Heart left ventricle (tissue), 16 donors: Measurements from ENCODE around the gene DDX56. TPM values are rescaled to one million over a fixed set of nuclear protein-coding genes. Genes with fewer than 3 reads are reported as not detected.

Source experiments
- ATAC-seq, 4 donors: fragments of 200-7000 bp; cut with Tn5 transposase; one replicate each; pipeline ENCODE4 v1.9.1; 2020 to 2022; ENCODE audit warnings: moderate library complexity in 4 of 4, mild to moderate bottlenecking in 3 of 4, moderate number of reproducible peaks in 1 of 4
- DNase-seq, 5 donors: peaks; one replicate each; pipeline ENCODE4 v3.0.0-alpha.2; 2020
- H3K27ac ChIP-seq, 12 donors: fragments of 200-600 bp; sonication (generic) in 4 of 12; one replicate each; pipeline versions ENCODE4 v1.5.0 to v1.8.0; 2016 to 2022; ENCODE audit warnings: mild to moderate bottlenecking in 2 of 12
- H3K27me3 ChIP-seq, 9 donors: fragments of 200-600 bp; sonication (generic) in 2 of 9; one replicate each; pipeline versions ENCODE4 v1.5.1 to v1.8.0; 2016 to 2022; ENCODE audit warnings: mild to moderate bottlenecking in 3 of 9
- H3K36me3 ChIP-seq, 9 donors: fragments of 200-600 bp; sonication (generic) in 2 of 9; one replicate each; pipeline versions ENCODE4 v1.5.0 to v1.8.0; 2018 to 2022; ENCODE audit warnings: mild to moderate bottlenecking in 2 of 9
- H3K4me1 ChIP-seq, 12 donors: fragments of 200-600 bp; sonication (generic) in 4 of 12; one replicate each; pipeline versions ENCODE4 v1.5.0 to v1.8.0; 2016 to 2022; ENCODE audit warnings: mild to moderate bottlenecking in 3 of 12
- H3K4me3 ChIP-seq, 12 donors: fragments of 200-600 bp; sonication (generic) in 4 of 12; one replicate each; pipeline versions ENCODE4 v1.5.0 to v1.8.0; 2017 to 2022; ENCODE audit warnings: mild to moderate bottlenecking in 9 of 12, moderate library complexity in 4 of 12
- H3K9me3 ChIP-seq, 12 donors: fragments of 200-600 bp; sonication (generic) in 4 of 12; one replicate each; pipeline versions ENCODE4 v1.5.0 to v1.8.0; 2016 to 2022; ENCODE audit warnings: mild to moderate bottlenecking in 1 of 12
- CTCF ChIP-seq, 12 donors: fragments of 200-600 bp; sonication (generic) in 4 of 12; IDR thresholded peaks; one replicate each; pipeline versions ENCODE4 v1.5.0 to v1.8.0; 2018 to 2022; ENCODE audit warnings: antibody characterized with exemption in 12 of 12, mild to moderate bottlenecking in 5 of 12
- POLR2A ChIP-seq, 2 donors: fragments of 450-650 bp; IDR thresholded peaks; one replicate each; pipeline ENCODE4 v1.6.1; 2017; ENCODE audit warnings: antibody characterized with exemption in 2 of 2, mild to moderate bottlenecking in 2 of 2, moderate library complexity in 2 of 2
- WGBS, 4 donors: extraction: QIAGEN DNeasy Blood & Tissue Kit in 2 of 4; methylation state at CpG; one replicate each; pipeline versions ENCODE4 v1.1.5 to v1.1.7; 2013 to 2018; 5-methylcytosine and 5-hydroxymethylcytosine counted together
- intact Hi-C, 10 donors: fragments of 100-400 bp; cut with DNase I; formaldehyde crosslinking; loops; one replicate each; pipeline versions ENCODE4 v1.11.1 to v1.14.2; 2022
- polyA plus RNA-seq, 2 donors: library from polyadenylated mRNA; stranded (reverse); fragments of 200-250 nt; gene quantifications; one replicate each; pipeline ENCODE4 v1.2.3, GENCODE V29; 2013
- total RNA-seq, 9 donors: library from RNA; depleted of rRNA in 2 of 9; stranded (reverse); fragments of >200 nt in 2 of 9; fragmentation: NEBNext Ultra II Directional in 3 of 9; extraction: Animal tissue kit (Norgen Biotek cat#: 25700) in 3 of 9; gene quantifications; one replicate each; pipeline versions ENCODE4 v1.1.0 to v1.2.4, GENCODE V29; 2016 to 2023
- donor health status: ischemic (EF 13 %, LVEDD 7.1; RV severe dilation, severe dysfunction).
- donor health status: healthy with polysubstance abuse.
- donor health status: DM: no; HTN: yes; CAD: no.
- donor health status: DM: no; HTN: no; CAD: no.
- donor health status: ischemic (EF 25% LVEDD 6.9; RV normal size, moderate dysfunction).
- donor health status: ischemic (EF 25% LVEDD 5.7; RV mildly dilated, moderate dysfunction).
- donor health status: healthy.
- donor health status: DM: yes; HTN: yes; CAD: no.
- donor health status: ischemic (EF 35%, LVEDD 5.7; RV mildly dilated, moderate dysfunction).
- donor health status: nonischemic (EF 11% LVEDD 7.7; RV severe dilation, severe dysfunction).
- donor health status: DM: yes; HTN: yes; CAD: no.
- donor health status: PGD.
- donor health status: ischemic (EF 29% LVEDD 5.4; RV normal size, mild dysfunction).
- donor health status: nonischemic (EF 23%, LVEDD 6.1; RV moderate dilation, normal function).

Gene DDX56
- total and polyA plus RNA-seq, 11 donors, result 19.4 to 43.4 (median 28.7) TPM

GRCh38 chr7:44530990-44531389, 42.7 kb downstream of the DDX56 start:
- Histone ChIP-seq H3K27ac (no peak overlapping the region), H3K27me3 (no peaks in the 10 kb centered on the region), H3K36me3 (no peaks in the 10 kb centered on the region), H3K4me3 (no peak overlapping the region), H3K4me1 (peaks cover 0 to 6% (median 0%) of the 10 kb centered on the region in 12 donors), H3K9me3 (peaks cover 0 to 27% (median 8%) of the 10 kb centered on the region in 12 donors)
- DNase-seq, result no peak
- TF ChIP-seq CTCF (IDR thresholded peaks at IDR 0.05), result no peak
- intact Hi-C loops, result no loop called here
- WGBS, 4 donors, result 63 to 69% (median 65%) methylated on average over 10 of the region's 10 CpGs
- no peak for ATAC-seq

GRCh38 chr7:44524811-44525388, 48.8 kb downstream of the DDX56 start:
- H3K27me3 ChIP-seq, result no peaks in the 10 kb centered on the region
- intact Hi-C loops, result no loop called here
- ATAC-seq (no peak), DNase-seq (no peak)
- H3K9me3 ChIP-seq, result peaks cover 0 to 50% (median 18%) of the 10 kb centered on the region in 12 donors
- no peak overlapping the region for H3K4me3 ChIP-seq
- H3K36me3 ChIP-seq, result no peaks in the 10 kb centered on the region
- no peaks in the 10 kb centered on the region for H3K4me1 ChIP-seq
- no peak overlapping the region for H3K27ac ChIP-seq
- WGBS, 4 donors, result 66 to 75% (median 69%) methylated on average over 3 of the region's 3 CpGs
- TF ChIP-seq CTCF (IDR thresholded peaks at IDR 0.05) (no peak), POLR2A (IDR thresholded peaks at IDR 0.05) (no peak)

- Histone ChIP-seq H3K27me3 (no peaks in the 10 kb centered on the region), H3K9me3 (peaks cover 0 to 38% (median 18%) of the 10 kb centered on the region in 12 donors), H3K4me1 (no peaks in the 10 kb centered on the region), H3K27ac (no peak overlapping the region), H3K4me3 (no peak overlapping the region), H3K36me3 (no peaks in the 10 kb centered on the region)
- no peak for ATAC-seq
- no peak for DNase-seq
- WGBS, 4 donors, result 82 to 95% (median 89%) methylated on average over 3 of the region's 3 CpGs
- intact Hi-C loops, result no loop called here
- TF ChIP-seq CTCF (IDR thresholded peaks at IDR 0.05) (no peak), POLR2A (IDR thresholded peaks at IDR 0.05) (no peak)
Measured at GRCh38 chr7:44522315-44522714, 51.4 kb downstream of the DDX56 start.

GRCh38 chr7:44521347-44522095, 52.2 kb downstream of the DDX56 start:
- no peak for ATAC-seq
- H3K4me3 ChIP-seq, result no peak overlapping the region
- H3K4me1 ChIP-seq, result no peaks in the 10 kb centered on the region
- no peaks in the 10 kb centered on the region for H3K36me3 ChIP-seq
- no peak overlapping the region for H3K27ac ChIP-seq
- DNase-seq, result no peak
- no peaks in the 10 kb centered on the region for H3K27me3 ChIP-seq
- peaks cover 0 to 30% (median 12%) of the 10 kb centered on the region in 12 donors for H3K9me3 ChIP-seq
- 79 to 85% (median 79%) methylated on average over 15 of the region's 15 CpGs for WGBS, 4 donors
- TF ChIP-seq CTCF (IDR thresholded peaks at IDR 0.05), result no peak
- no peak for TF ChIP-seq POLR2A (IDR thresholded peaks at IDR 0.05)
- intact Hi-C loops, result no loop called here
